RWPE2 (cell line): ENCODE measurements around the gene HGD.
"Not testable (repeated sequence)": the region's sequence is repeated elsewhere in the genome, so short reads cannot be mapped to it uniquely, and the experiment has no call there.

ENCODE experiments used
- ATAC-seq: fragments of 200-7000 bp; cut with Tn5 transposase; 3 replicates; pipeline ENCODE4 v1.9.1; 2021; ENCODE audit warnings: low read depth
- DNase-seq: peaks from one replicate; pipeline ENCODE4 v3.0.0-alpha.2; 2020; ENCODE audit warnings: low spot score
- H3K27ac ChIP-seq: fragments of 450-650 bp; 2 replicates; pipeline ENCODE4 v1.5.1; 2017; ENCODE audit warnings: mild to moderate bottlenecking; ENCODE audit not compliant: poor library complexity, severe bottlenecking
- H3K27me3 ChIP-seq: fragments of 250-450 bp; sonication (Bioruptor Pico); 2 replicates; pipeline ENCODE4 v1.5.1; 2021; ENCODE audit warnings: mild to moderate bottlenecking, moderate library complexity; ENCODE audit not compliant: insufficient read depth, poor library complexity, severe bottlenecking
- H3K36me3 ChIP-seq: fragments of 250-450 bp; sonication (Bioruptor Pico); 2 replicates; pipeline ENCODE4 v1.5.1; 2020; ENCODE audit warnings: low read depth, mild to moderate bottlenecking, moderate library complexity
- H3K4me1 ChIP-seq: fragments of 250-450 bp; sonication (Bioruptor Pico); 2 replicates; pipeline ENCODE4 v1.5.1; 2021; ENCODE audit warnings: mild to moderate bottlenecking, moderate library complexity; ENCODE audit not compliant: insufficient read depth, poor library complexity, severe bottlenecking
- H3K4me3 ChIP-seq: fragments of 250-450 bp; sonication (Bioruptor Pico); 2 replicates; pipeline ENCODE4 v1.5.1; 2021; ENCODE audit warnings: mild to moderate bottlenecking, moderate library complexity; ENCODE audit not compliant: severe bottlenecking
- H3K9me3 ChIP-seq: fragments of 250-450 bp; sonication (Bioruptor Pico); 2 replicates; pipeline ENCODE4 v1.5.1; 2021; ENCODE audit warnings: mild to moderate bottlenecking, moderate library complexity; ENCODE audit not compliant: severe bottlenecking
- TF ChIP-seq, protein P1 (sequence below): fragments of 450-650 bp; IDR thresholded peaks from one replicate; pipeline ENCODE4 v1.5.1; 2017; ENCODE audit warnings: mild to moderate bottlenecking, moderate library complexity; ENCODE audit not compliant: poor library complexity, severe bottlenecking

The HGD gene, protein sequence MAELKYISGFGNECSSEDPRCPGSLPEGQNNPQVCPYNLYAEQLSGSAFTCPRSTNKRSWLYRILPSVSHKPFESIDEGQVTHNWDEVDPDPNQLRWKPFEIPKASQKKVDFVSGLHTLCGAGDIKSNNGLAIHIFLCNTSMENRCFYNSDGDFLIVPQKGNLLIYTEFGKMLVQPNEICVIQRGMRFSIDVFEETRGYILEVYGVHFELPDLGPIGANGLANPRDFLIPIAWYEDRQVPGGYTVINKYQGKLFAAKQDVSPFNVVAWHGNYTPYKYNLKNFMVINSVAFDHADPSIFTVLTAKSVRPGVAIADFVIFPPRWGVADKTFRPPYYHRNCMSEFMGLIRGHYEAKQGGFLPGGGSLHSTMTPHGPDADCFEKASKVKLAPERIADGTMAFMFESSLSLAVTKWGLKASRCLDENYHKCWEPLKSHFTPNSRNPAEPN

DNA sequence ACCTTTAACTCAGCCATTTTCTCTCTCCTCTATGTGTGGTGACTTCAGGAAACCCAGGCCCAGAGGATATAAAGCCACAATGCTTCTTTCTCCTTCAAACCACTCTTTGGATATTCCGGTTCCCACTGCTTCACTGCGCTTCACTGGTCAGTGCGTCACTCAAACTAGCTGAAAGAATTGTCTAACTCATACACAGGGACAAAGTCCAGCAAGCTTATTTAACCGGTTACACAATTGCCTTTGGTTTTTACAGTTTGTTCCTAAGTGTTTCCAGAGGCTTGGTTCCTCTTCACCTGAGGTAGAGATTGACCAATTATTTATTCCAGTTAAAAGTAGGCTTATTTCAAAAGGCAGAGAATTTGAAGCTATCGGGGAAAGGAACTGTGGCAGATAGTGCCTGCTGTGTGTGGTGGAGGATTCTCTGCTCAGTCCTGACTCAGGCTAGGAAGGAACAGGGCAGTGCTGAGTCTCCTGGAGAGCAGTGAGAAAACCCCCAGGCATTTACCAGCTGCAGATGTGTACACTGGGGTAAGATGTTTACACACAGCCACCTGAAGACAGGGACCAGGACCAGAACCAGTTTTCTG, at the start of gene HGD:
HGD (minus strand) TSS at position 145 of the 587 bp plus-strand sequence; CDS start at position 17, 128 bp downstream.
- TF ChIP-seq, protein P1, sequence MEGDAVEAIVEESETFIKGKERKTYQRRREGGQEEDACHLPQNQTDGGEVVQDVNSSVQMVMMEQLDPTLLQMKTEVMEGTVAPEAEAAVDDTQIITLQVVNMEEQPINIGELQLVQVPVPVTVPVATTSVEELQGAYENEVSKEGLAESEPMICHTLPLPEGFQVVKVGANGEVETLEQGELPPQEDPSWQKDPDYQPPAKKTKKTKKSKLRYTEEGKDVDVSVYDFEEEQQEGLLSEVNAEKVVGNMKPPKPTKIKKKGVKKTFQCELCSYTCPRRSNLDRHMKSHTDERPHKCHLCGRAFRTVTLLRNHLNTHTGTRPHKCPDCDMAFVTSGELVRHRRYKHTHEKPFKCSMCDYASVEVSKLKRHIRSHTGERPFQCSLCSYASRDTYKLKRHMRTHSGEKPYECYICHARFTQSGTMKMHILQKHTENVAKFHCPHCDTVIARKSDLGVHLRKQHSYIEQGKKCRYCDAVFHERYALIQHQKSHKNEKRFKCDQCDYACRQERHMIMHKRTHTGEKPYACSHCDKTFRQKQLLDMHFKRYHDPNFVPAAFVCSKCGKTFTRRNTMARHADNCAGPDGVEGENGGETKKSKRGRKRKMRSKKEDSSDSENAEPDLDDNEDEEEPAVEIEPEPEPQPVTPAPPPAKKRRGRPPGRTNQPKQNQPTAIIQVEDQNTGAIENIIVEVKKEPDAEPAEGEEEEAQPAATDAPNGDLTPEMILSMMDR, result no peak
- no peaks in the 10 kb centered on the region for H3K36me3 ChIP-seq
- ATAC-seq (0 out of 3 replicates have a peak, but pooled peaks have one; percentile 31), DNase-seq (no peak)
- no peak within 1 kb of the TSS for H3K4me3 ChIP-seq
- no peaks in the 10 kb centered on the region for H3K27me3 ChIP-seq
- peaks cover 7% of the 10 kb centered on the region for H3K4me1 ChIP-seq
- H3K9me3 ChIP-seq, result no peaks in the 10 kb centered on the region
- no peak within 1 kb of the TSS for H3K27ac ChIP-seq

DNA sequence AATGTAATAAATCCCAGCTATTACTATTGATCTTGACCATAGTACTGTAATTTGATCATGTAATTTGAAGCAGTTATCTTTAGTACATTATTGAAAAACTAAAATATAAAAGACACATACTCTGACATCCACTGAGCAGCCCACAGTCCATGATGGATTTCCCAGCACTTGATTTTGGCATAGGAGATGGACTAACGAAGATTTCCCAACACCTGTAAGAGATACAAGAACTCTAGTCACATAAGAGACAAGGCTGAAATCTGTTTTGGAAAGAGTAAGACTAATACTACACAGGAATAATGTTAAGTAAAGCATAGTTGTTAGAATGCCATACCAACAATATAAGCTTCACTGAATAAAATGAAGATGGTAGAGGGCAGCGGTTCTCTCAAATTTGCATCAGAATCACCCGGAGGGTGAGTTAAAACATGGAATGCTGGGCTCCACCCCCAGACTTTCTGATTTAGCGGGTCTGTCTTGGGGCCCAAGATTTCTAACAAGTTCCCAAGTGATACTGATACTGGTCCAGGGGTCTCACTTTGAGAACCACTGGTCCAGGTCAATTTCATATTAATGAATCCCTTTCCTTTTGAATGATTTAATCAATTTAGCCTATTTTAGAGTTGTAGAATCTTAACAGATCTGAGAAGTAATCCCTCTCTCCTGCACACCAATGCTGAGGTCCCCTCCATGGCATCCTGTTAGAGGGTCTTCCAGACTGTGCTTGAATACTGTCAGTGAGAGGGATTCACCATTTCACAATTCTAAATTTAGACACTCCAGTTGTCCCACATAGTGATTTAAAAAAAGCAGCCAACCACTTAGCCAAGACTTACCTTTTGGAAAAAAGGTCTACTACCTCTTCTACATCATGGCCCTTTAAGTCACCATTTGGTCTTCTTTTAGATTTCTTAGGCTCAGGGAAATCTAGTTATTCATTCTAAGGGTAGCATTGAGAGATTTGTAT, 48.8 kb upstream of the HGD start:
- Histone ChIP-seq H3K4me3 (no peak overlapping the region), H3K9me3 (no peaks in the 10 kb centered on the region), H3K36me3 (0 out of 2 replicates have a peak, but pooled peaks cover 3% of the 10 kb centered on the region), H3K4me1 (no peaks in the 10 kb centered on the region), H3K27me3 (no peaks in the 10 kb centered on the region), H3K27ac (no peak overlapping the region)
- no peak for DNase-seq
- TF ChIP-seq, protein P1, result no peak
- ATAC-seq, result no peak

DNA sequence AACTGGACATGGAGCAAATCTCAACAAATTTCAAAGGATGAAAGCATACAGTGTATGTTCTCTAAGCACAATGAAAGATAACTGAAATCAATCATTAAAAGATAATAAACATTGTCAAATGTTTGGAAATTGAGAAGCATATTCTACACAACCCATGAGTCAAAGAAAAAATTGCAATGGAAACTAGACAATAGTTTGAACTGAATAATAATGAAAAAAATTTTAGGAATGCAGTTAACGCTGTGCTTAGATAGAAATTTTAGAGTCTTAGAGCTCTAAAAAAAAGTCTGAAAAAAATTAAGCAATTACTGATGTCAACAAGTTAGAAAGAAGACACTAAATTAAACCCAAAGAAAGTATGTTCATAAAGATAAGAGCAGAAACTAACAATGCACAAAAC, 44.8 kb upstream of the HGD start:
- H3K9me3 ChIP-seq, result no peaks in the 10 kb centered on the region
- H3K4me1 ChIP-seq, result no peaks in the 10 kb centered on the region
- H3K27ac ChIP-seq, result no peak overlapping the region
- no peak overlapping the region for H3K4me3 ChIP-seq
- DNase-seq (no peak), ATAC-seq (no peak)
- TF ChIP-seq, protein P1, result no peak
- no peaks in the 10 kb centered on the region for H3K27me3 ChIP-seq
- H3K36me3 ChIP-seq, result 0 out of 2 replicates have a peak, but pooled peaks cover 3% of the 10 kb centered on the region

DNA sequence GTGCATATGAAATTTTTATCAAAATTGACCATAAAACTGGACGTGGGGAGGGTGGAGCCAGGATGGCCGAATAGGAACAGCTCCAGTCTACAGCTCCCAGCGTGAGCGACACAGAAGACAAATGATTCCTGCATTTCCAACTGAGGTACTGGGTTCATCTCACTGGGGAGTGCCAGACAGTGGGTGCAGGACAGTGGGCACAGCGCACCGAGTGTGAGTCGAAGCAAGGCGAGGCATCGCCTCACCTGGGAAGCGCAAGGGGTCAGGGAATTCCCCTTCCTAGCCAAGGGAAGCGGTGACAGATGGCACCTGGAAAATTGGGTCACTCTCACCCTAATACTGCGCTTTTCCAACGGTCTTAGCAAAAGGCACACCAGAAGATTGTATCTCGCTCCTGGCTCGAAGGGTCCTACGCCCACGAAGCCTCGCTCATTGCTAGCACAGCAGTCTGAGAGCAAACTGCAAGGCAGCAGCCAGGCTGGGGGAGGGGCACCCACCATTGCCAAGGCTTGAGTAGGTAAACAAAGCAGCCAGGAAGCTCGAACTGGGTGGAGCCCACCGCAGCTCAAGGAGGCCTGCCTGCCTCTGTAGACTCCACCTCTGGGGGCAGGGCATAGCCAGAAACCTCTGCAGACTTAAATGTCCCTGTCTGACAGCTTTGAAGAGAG, 37.3 kb upstream of the HGD start:
- H3K36me3 ChIP-seq, H3K27ac ChIP-seq, ATAC-seq, H3K27me3 ChIP-seq, H3K9me3 ChIP-seq, DNase-seq, H3K4me1 ChIP-seq: not testable (repeated sequence)
- H3K4me3 ChIP-seq, result peak overlapping the region; percentile 7
